HCT116 (cell line): ENCODE data around the gene CACNA1C. TPM values are rescaled to one million over a fixed set of nuclear protein-coding genes. Genes with fewer than 3 reads are reported as not detected.

Experiments
- ATAC-seq: fragments of 200-7000 bp; cut with Tn5 transposase; 2 replicates; pipeline ENCODE4 v1.9.1; 2020; ENCODE audit warnings: mild to moderate bottlenecking, moderate library complexity
- BruUV-seq: library from RNA; stranded (reverse); fragments of 400-500 nt; replicated peaks from 2 replicates; lab custom pipeline; 2021; lab: Mats Ljungman, UMichigan
- CTCF ChIA-PET: fragments of 300-600 bp; sonication (Branson Sonifier 250); formaldehyde crosslinking; loops from one replicate; lab custom pipeline; 2021; ENCODE audit warnings: antibody characterized with exemption; lab: Charles Lee
- POLR2A ChIA-PET: fragments of 300-600, 350-600 bp; sonication (Branson Sonifier 250); formaldehyde crosslinking; loops from one replicate; lab custom pipeline; 2021; ENCODE audit warnings: antibody characterized with exemption; lab: Charles Lee
- RAD21 ChIA-PET, 2 experiments: fragments of 300-600 bp; sonication (Branson Sonifier 250); formaldehyde crosslinking; loops; one replicate each; lab custom pipeline; 2023; ENCODE audit warnings: low total read pairs in 2 of 2; ENCODE audit not compliant: uncharacterized antibody in 2 of 2, unreplicated experiment in 2 of 2, low non-redundant PET in 1 of 2; lab: Charles Lee
- DNase-seq: peaks from one replicate; pipeline ENCODE4 v3.0.0-alpha.2; 2010; ENCODE audit warnings: low read depth, low spot score
- H2AFZ ChIP-seq: fragments of 200-600 bp; shearing (Covaris generic), sonication (generic); 2 replicates; pipeline ENCODE4 v1.6.1; 2017; ENCODE audit warnings: low read depth, mixed run types, mixed read lengths, antibody characterized with exemption, low read length; ENCODE audit not compliant: poor library complexity, severe bottlenecking
- H3K27ac ChIP-seq: 2 replicates; pipeline ENCODE4 v1.5.1; 2012; ENCODE audit warnings: low read depth, low read length
- H3K27me3 ChIP-seq: fragments of 200-600 bp; sonication (generic); 2 replicates; pipeline ENCODE4 v1.6.1; 2016; ENCODE audit warnings: mixed run types, low read length, mixed read lengths; ENCODE audit not compliant: insufficient read depth
- H3K36me3 ChIP-seq, 2 experiments: fragments of 200-500 bp in 1 of 2; fragments of 200-600 bp in 1 of 2; sonication (Bioruptor generic) in 1 of 2; sonication (generic) in 1 of 2; 2 replicates each; pipeline versions ENCODE4 v1.5.1 to v1.6.1; 2014 to 2016; ENCODE audit warnings: low read length in 2 of 2, inconsistent platforms in 1 of 2, mixed read lengths in 1 of 2, mixed run types in 1 of 2; ENCODE audit not compliant: insufficient read depth in 2 of 2, control insufficient read depth in 1 of 2
- H3K4me1 ChIP-seq, 2 experiments: fragments of 200-600 bp in 1 of 2; sonication (generic) in 1 of 2; 2 replicates each; pipeline versions ENCODE4 v1.5.1 to v1.6.1; 2012 to 2017; ENCODE audit warnings: low read length in 2 of 2, inconsistent platforms in 1 of 2, mild to moderate bottlenecking in 1 of 2, mixed read lengths in 1 of 2, mixed run types in 1 of 2, moderate library complexity in 1 of 2; ENCODE audit not compliant: insufficient read depth in 2 of 2, control insufficient read depth in 1 of 2
- H3K4me2 ChIP-seq: fragments of 200-600 bp; sonication (generic); 2 replicates; pipeline ENCODE4 v1.6.1; 2017; ENCODE audit warnings: mixed run types, low read length, mixed read lengths
- H3K4me3 ChIP-seq, 2 experiments: fragments of 200-600 bp in 1 of 2; sonication (generic) in 1 of 2; replicated peaks in 1 of 2; 2 replicates each; pipeline ENCODE4 v1.5.1; 2011 to 2016; ENCODE audit warnings: low read length in 2 of 2, control low read depth in 1 of 2, low read depth in 1 of 2, mild to moderate bottlenecking in 1 of 2, mixed read lengths in 1 of 2, mixed run types in 1 of 2
- H3K79me2 ChIP-seq: fragments of 200-600 bp; sonication (generic); 2 replicates; pipeline ENCODE4 v1.6.1; 2017; ENCODE audit warnings: mild to moderate bottlenecking, mixed run types, low read length, moderate library complexity, mixed read lengths; ENCODE audit not compliant: insufficient read depth
- H3K9ac ChIP-seq: fragments of 200-600 bp; sonication (generic); 2 replicates; pipeline ENCODE4 v1.6.1; 2016; ENCODE audit warnings: low read length, mixed read lengths
- H3K9me2 ChIP-seq: fragments of 200-600 bp; sonication (generic), shearing (Covaris generic); 2 replicates; pipeline ENCODE4 v1.6.1; 2017; ENCODE audit warnings: mixed run types, mild to moderate bottlenecking, moderate library complexity; ENCODE audit not compliant: insufficient read depth
- H3K9me3 ChIP-seq, 2 experiments: fragments of 200-500 bp in 1 of 2; fragments of 200-600 bp in 1 of 2; sonication (Bioruptor generic) in 1 of 2; sonication (generic) in 1 of 2; 2 replicates each; pipeline ENCODE4 v1.6.1; 2014 to 2017; ENCODE audit warnings: low read length in 2 of 2, mixed read lengths in 2 of 2, inconsistent platforms in 1 of 2, low read depth in 1 of 2, mild to moderate bottlenecking in 1 of 2, mixed run types in 1 of 2, moderate library complexity in 1 of 2; ENCODE audit not compliant: control insufficient read depth in 1 of 2, insufficient read depth in 1 of 2
- H4K20me1 ChIP-seq: fragments of 200-600 bp; sonication (generic), shearing (Covaris generic); 2 replicates; pipeline ENCODE4 v1.6.1; 2017; ENCODE audit warnings: mixed run types, mild to moderate bottlenecking, moderate library complexity; ENCODE audit not compliant: insufficient read depth
- CEBPB ChIP-seq: IDR thresholded peaks from 2 replicates; pipeline ENCODE4 v1.6.1; 2012; ENCODE audit warnings: low read depth
- CTCF ChIP-seq, 3 experiments: fragments of 200-600 bp in 1 of 3; sonication (generic) in 1 of 3; IDR thresholded peaks in 2 of 3; conservative IDR thresholded peaks in 1 of 3; 2 replicates each; pipeline ENCODE4 v1.5.1; 2012 to 2017; ENCODE audit warnings: low read depth in 2 of 3, low read length in 2 of 3, antibody characterized with exemption in 1 of 3, borderline replicate concordance in 1 of 3, control low read depth in 1 of 3, mild to moderate bottlenecking in 1 of 3, mixed read lengths in 1 of 3, mixed run types in 1 of 3, moderate library complexity in 1 of 3; ENCODE audit not compliant: insufficient read depth in 1 of 3
- EGR1 ChIP-seq: IDR thresholded peaks from 2 replicates; pipeline ENCODE4 v1.6.1; 2012; ENCODE audit warnings: low read depth
- JUND ChIP-seq: IDR thresholded peaks from 2 replicates; pipeline ENCODE4 v1.6.1; 2012
- MAX ChIP-seq: IDR thresholded peaks from 2 replicates; pipeline ENCODE4 v1.6.1; 2012
- POLR2A ChIP-seq: IDR thresholded peaks from 2 replicates; pipeline ENCODE4 v1.7.0; 2011; ENCODE audit warnings: borderline replicate concordance; ENCODE audit not compliant: insufficient read depth, insufficient read length; ENCODE audit errors: extremely low read depth
- POLR2AphosphoS5 ChIP-seq: IDR thresholded peaks from 2 replicates; pipeline ENCODE4 v1.6.1; 2011; ENCODE audit warnings: mild to moderate bottlenecking, low read depth, low read length, moderate library complexity
- REST ChIP-seq: IDR thresholded peaks from 2 replicates; pipeline ENCODE4 v1.6.1; 2012; ENCODE audit warnings: low read depth
- SRF ChIP-seq: IDR thresholded peaks from 2 replicates; pipeline ENCODE4 v1.6.1; 2012; ENCODE audit warnings: low read depth
- ZNF274 ChIP-seq: fragments of 200-500 bp; sonication (Bioruptor generic); IDR thresholded peaks from 2 replicates; pipeline ENCODE4 v1.6.1; 2014; ENCODE audit warnings: mild to moderate bottlenecking, low read depth, low read length, inconsistent platforms
- intact Hi-C: fragments of 100-400 bp; cut with micrococcal nuclease; formaldehyde crosslinking; loops from 2 replicates; pipeline ENCODE4 v1.10.0; 2022
- total RNA-seq: library from RNA; stranded (reverse); gene quantifications from one replicate; pipeline ENCODE4 v1.2.1, GENCODE V29; 2021; ENCODE audit not compliant: unreplicated experiment

Gene CACNA1C
- total RNA-seq, 1 experiment from 2014 or later = 0.05 TPM

- no peak for DNase-seq
- Histone ChIP-seq H3K4me1 (no peaks in the 10 kb centered on the region), H3K9me3 (no peaks in the 10 kb centered on the region), H4K20me1 (no peaks in the 10 kb centered on the region), H2AFZ (no peak overlapping the region), H3K79me2 (no peaks in the 10 kb centered on the region), H3K36me3 (no peaks in the 10 kb centered on the region), H3K27me3 (peaks cover 27% of the 10 kb centered on the region; the same call in 1 of the 2 replicates), H3K4me2 (no peak overlapping the region), H3K27ac (no peak overlapping the region), H3K9me2 (no peaks in the 10 kb centered on the region), H3K9ac (no peak overlapping the region), H3K4me3 (no peak overlapping the region)
- ATAC-seq = no peak
- TF ChIP-seq JUND = no peak
- no peak for TF ChIP-seq POLR2A
- no peak for TF ChIP-seq POLR2AphosphoS5
- TF ChIP-seq REST = no peak
- TF ChIP-seq SRF = no peak
- TF ChIP-seq CTCF (IDR thresholded peaks at IDR 0.05 in 2 of 3, conservative IDR thresholded peaks at IDR 0.05 in 1 of 3; ENCODE audit: borderline replicate concordance in 1 of 3, insufficient read depth in 1 of 3, low read depth in 2 of 3, low read length in 2 of 3) = no peak
- no peak for TF ChIP-seq MAX
- no peak for TF ChIP-seq EGR1
- TF ChIP-seq ZNF274 = no peak
- TF ChIP-seq CEBPB = no peak
- ChIA-PET POLR2A (no interaction called here), RAD21 (no interaction called here), CTCF (no interaction called here)
- intact Hi-C loops = no loop called here
- BruUV-seq = no TSS peak
Measured at GRCh38 chr12:2412305-2412643, 359.5 kb downstream of the CACNA1C start.
